Endodermal cell (in vitro differentiated cells): Measurements from ENCODE around the gene C18orf63. TPM values are rescaled to one million over a fixed set of nuclear protein-coding genes. Genes with fewer than 3 reads are reported as not detected.

ENCODE experiments used
- DNase-seq: peaks from one replicate; pipeline ENCODE4 v3.0.0-alpha.2; 2017
- H3K27ac ChIP-seq: 2 replicates; pipeline ENCODE4 v1.5.1; 2013; ENCODE audit warnings: mild to moderate bottlenecking, low read depth, low read length, moderate library complexity
- H3K27me3 ChIP-seq: 2 replicates; pipeline ENCODE4 v1.6.1; 2013; ENCODE audit warnings: mild to moderate bottlenecking, low read length, moderate library complexity; ENCODE audit not compliant: insufficient read depth, control insufficient read depth, poor library complexity, severe bottlenecking
- H3K36me3 ChIP-seq: 2 replicates; pipeline ENCODE4 v1.7.0; 2013; ENCODE audit warnings: mild to moderate bottlenecking, low read length, moderate library complexity; ENCODE audit not compliant: control insufficient read depth, insufficient read depth
- H3K4me1 ChIP-seq: one replicate; pipeline ENCODE4 v1.7.0; 2013; ENCODE audit warnings: low read length; ENCODE audit not compliant: control insufficient read depth, insufficient read depth
- H3K4me3 ChIP-seq: 2 replicates; pipeline ENCODE4 v1.5.1; 2013; ENCODE audit warnings: mild to moderate bottlenecking, low read length, moderate library complexity
- H3K9ac ChIP-seq: 2 replicates; pipeline ENCODE4 v1.6.1; 2013; ENCODE audit warnings: mild to moderate bottlenecking, low read length, moderate library complexity; ENCODE audit not compliant: poor library complexity, severe bottlenecking; ENCODE audit errors: extremely low read depth
- H3K9me3 ChIP-seq: 2 replicates; pipeline ENCODE4 v1.6.1; 2013; ENCODE audit warnings: mild to moderate bottlenecking, low read length, moderate library complexity; ENCODE audit not compliant: control insufficient read depth
- H3K27ac Mint-ChIP-seq: 2 replicates; pipeline ENCODE4 v1.8.0; 2020; ENCODE audit warnings: mixed read lengths
- H3K27me3 Mint-ChIP-seq: 2 replicates; pipeline ENCODE4 v1.8.0; 2021; ENCODE audit warnings: mild to moderate bottlenecking, mixed read lengths; ENCODE audit not compliant: insufficient read depth
- H3K36me3 Mint-ChIP-seq: 2 replicates; pipeline ENCODE4 v1.8.0; 2020; ENCODE audit warnings: low read depth, mixed read lengths
- H3K4me1 Mint-ChIP-seq: 2 replicates; pipeline ENCODE4 v1.8.0; 2020; ENCODE audit warnings: mixed read lengths
- H3K4me3 Mint-ChIP-seq: 2 replicates; pipeline ENCODE4 v1.8.0; 2020; ENCODE audit warnings: mild to moderate bottlenecking, moderate library complexity, mixed read lengths
- H3K9me3 Mint-ChIP-seq: 2 replicates; pipeline ENCODE4 v1.8.0; 2020; ENCODE audit warnings: mild to moderate bottlenecking, mixed read lengths
- CTCF ChIP-seq: fragments of 200-600 bp; sonication (generic); conservative IDR thresholded peaks from 2 replicates; pipeline ENCODE4 v1.5.0; 2021; ENCODE audit warnings: antibody characterized with exemption, mild to moderate bottlenecking
- WGBS, 2 experiments: methylation state at CpG; one replicate each; pipeline versions ENCODE4 v1.1.5 to v1.1.7; 2013; ENCODE audit warnings: missing lambda C conversion rate in 2 of 2, mixed read lengths in 1 of 2; ENCODE audit not compliant: insufficient coverage in 1 of 2, insufficient read length in 1 of 2; 5-methylcytosine and 5-hydroxymethylcytosine counted together
- total RNA-seq, 2 donors: library from RNA; stranded (reverse); fragmentation: NEBNext Ultra II Directional in 1 of 2; extraction: Animal tissue kit (Norgen Biotek cat#: 25700) in 1 of 2; gene quantifications; 2 replicates in 1 of 2; 3 replicates in 1 of 2; pipeline ENCODE4 v1.2.1, GENCODE V29; 2021

Gene C18orf63
- total RNA-seq, 2 donors from 2014 or later: not detected

- H3K36me3 Mint-ChIP-seq: peaks cover 6% of the 10 kb centered on the region
- H3K27me3 Mint-ChIP-seq: no peaks in the 10 kb centered on the region
- TF ChIP-seq CTCF: no peak
- Histone ChIP-seq H3K9me3 (peaks cover 40% of the 10 kb centered on the region), H3K36me3 (no peaks in the 10 kb centered on the region), H3K4me3 (no peak overlapping the region), H3K9ac (no peak overlapping the region), H3K27ac (no peak overlapping the region), H3K4me1 (peaks cover 5% of the 10 kb centered on the region), H3K27me3 (no peaks in the 10 kb centered on the region)
- peaks cover 15% of the 10 kb centered on the region for H3K4me1 Mint-ChIP-seq
- 92 to 95% methylated on average over 15 to 17 of the region's 17 CpGs for WGBS, 2 experiments
- H3K4me3 Mint-ChIP-seq: no peak overlapping the region
- H3K9me3 Mint-ChIP-seq: peaks cover 45% of the 10 kb centered on the region
- DNase-seq: no peak
- H3K27ac Mint-ChIP-seq: no peak overlapping the region
Measured at GRCh38 chr18:74381621-74382295, 66.1 kb downstream of the C18orf63 start.

- Histone ChIP-seq H3K4me1 (peaks cover 5% of the 10 kb centered on the region), H3K27ac (no peak overlapping the region), H3K9me3 (peaks cover 40% of the 10 kb centered on the region), H3K36me3 (no peaks in the 10 kb centered on the region), H3K27me3 (no peaks in the 10 kb centered on the region), H3K4me3 (no peak overlapping the region), H3K9ac (no peak overlapping the region)
- WGBS, 2 experiments: 90 to 92% methylated on average over 4 to 10 of the region's 10 CpGs
- peaks cover 6% of the 10 kb centered on the region for H3K36me3 Mint-ChIP-seq
- no peak overlapping the region for H3K27ac Mint-ChIP-seq
- no peak overlapping the region for H3K4me3 Mint-ChIP-seq
- no peak for DNase-seq
- H3K9me3 Mint-ChIP-seq: peaks cover 45% of the 10 kb centered on the region
- no peaks in the 10 kb centered on the region for H3K27me3 Mint-ChIP-seq
- H3K4me1 Mint-ChIP-seq: peaks cover 15% of the 10 kb centered on the region
- no peak for TF ChIP-seq CTCF
Measured at GRCh38 chr18:74382481-74383017, 66.9 kb downstream of the C18orf63 start.

DNA sequence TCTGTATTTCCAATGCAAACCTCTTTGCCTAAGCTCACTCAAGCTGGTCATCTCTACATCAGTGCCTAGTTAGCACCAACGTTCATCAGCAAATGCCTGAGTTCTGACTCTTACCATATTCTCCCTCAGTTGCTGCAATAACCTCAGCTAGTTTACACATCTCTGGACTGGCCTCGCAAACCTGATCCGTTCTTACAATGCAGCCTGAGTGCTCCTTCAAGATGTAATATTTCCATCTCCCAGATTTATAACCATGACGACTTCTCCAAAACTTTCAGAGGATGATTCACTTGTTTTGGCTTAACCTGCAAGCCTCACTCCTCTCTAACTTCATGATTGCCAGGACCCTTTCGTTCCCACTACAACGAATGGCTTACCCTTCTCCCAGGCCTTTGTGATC, 71.7 kb downstream of the C18orf63 start:
- Mint-ChIP-seq H3K27ac (no peak overlapping the region), H3K36me3 (peaks cover 4% of the 10 kb centered on the region), H3K27me3 (no peaks in the 10 kb centered on the region), H3K4me3 (no peak overlapping the region), H3K9me3 (peaks cover 12% of the 10 kb centered on the region), H3K4me1 (peaks cover 29% of the 10 kb centered on the region)
- Histone ChIP-seq H3K4me1 (peaks cover 11% of the 10 kb centered on the region), H3K4me3 (no peak overlapping the region), H3K27me3 (no peaks in the 10 kb centered on the region), H3K27ac (no peak overlapping the region), H3K9me3 (peaks cover 6% of the 10 kb centered on the region), H3K9ac (no peak overlapping the region), H3K36me3 (no peaks in the 10 kb centered on the region)
- no peak for TF ChIP-seq CTCF
- no peak for DNase-seq
- WGBS, 2 experiments: 84 to 87% methylated on average over 6 of the region's 6 CpGs
